GM06990 (cell line): ENCODE results near the gene TNFRSF6B.

Experiments used
- DNase-seq: peaks from one replicate; pipeline ENCODE4 v3.0.0-alpha.2; 2011; ENCODE audit not compliant: insufficient read length; ENCODE audit errors: extremely low read depth
- H3K27me3 ChIP-seq: replicated peaks from 2 replicates; pipeline ENCODE4 v1.6.0; 2011; ENCODE audit warnings: low read length; ENCODE audit not compliant: control insufficient read depth, insufficient read depth
- H3K36me3 ChIP-seq: 2 replicates; pipeline ENCODE4 v1.5.1; 2011; ENCODE audit warnings: low read length; ENCODE audit not compliant: control insufficient read depth, insufficient read depth
- H3K4me3 ChIP-seq: replicated peaks from 2 replicates; pipeline ENCODE4 v1.5.1; 2011; ENCODE audit warnings: low read depth, mild to moderate bottlenecking, control low read depth, low read length
- CTCF ChIP-seq: IDR thresholded peaks from 2 replicates; pipeline ENCODE4 v1.5.1; 2011; ENCODE audit warnings: low read length, control low read depth, mild to moderate bottlenecking, inconsistent platforms; ENCODE audit not compliant: insufficient read depth, poor library complexity, severe bottlenecking

TNFRSF6B gene

GRCh38 chr20:63697868-63698545, 1.6 kb downstream of the TNFRSF6B start:
- H3K4me3 ChIP-seq = no peak overlapping the region
- no peak for DNase-seq
- no peaks in the 10 kb centered on the region for H3K27me3 ChIP-seq
- no peak for TF ChIP-seq CTCF
- peaks cover 14% of the 10 kb centered on the region for H3K36me3 ChIP-seq

DNA sequence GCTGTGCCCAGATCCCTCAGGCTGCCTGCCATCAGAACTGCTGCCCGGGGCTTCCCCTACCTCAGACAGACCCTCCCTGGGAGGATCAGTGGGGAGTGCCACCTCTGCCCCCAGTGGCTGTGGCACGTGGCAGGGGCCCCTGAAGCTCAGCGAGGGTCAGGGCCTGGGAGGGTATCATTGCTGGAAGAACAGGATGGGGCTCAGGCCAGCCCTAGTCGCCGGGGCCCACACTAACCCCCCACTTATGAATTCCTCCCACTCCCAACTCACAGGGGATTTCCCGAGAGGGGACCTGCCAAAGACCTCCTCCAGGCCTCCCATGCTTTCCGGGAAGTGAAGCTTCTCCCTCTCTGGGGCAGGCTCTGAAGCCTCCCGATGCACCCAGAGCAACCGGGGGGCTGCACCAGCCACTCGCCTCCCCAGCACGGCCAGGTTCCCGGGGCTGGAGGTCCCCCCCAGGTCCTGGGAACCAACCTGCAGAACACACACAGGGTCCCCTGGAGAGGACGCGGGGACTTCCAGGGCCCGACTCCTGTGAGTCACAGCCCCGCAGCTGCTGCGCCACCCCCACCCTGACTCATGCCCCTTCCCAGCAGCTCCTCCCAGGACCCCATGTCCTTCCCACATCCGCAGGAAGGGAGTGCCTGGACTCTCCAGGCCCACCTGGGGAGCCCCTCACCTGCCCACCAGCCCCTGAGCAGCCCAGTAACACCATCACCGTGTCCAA, 2.5 kb downstream of the TNFRSF6B start:
- Histone ChIP-seq H3K27me3 (no peaks in the 10 kb centered on the region), H3K36me3 (peaks cover 15% of the 10 kb centered on the region), H3K4me3 (no peak overlapping the region)
- peak; percentile 74 for DNase-seq
- no peak for TF ChIP-seq CTCF

DNA sequence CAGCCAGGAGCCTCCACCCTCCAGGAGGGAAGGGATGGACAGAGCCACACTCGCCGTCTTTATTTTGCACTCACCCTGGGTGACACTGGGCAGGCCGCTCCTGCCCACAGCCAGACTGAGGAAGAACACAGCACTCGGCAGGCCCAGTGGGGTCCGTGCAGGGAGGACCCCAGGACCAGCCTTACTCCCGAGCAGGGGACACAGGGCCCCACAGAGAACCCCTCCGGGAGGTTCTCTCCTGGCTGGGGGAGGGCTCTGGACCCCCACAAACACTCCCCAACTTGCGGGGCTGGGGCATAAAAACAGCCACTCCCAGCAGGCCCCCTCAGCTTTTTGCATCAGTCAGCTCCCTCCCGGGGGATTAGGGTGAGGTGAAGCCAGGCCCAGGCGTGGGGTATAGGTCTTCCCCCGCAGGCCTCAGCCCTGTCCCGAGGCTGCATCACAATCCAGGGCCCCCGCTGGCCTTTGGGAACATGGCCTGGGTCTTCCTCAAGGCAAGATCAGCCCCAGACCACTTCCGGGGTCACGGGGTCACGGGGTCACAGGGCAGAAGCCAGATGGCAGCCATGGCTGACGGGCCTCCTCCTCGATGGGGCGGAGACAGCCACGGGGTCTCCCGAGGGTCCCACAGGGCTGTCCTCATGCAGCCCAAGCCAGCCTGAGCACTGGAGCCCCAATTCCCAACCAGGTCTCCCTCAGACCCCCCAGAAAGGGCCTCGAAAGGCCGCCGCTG, 3.2 kb downstream of the TNFRSF6B start:
- DNase-seq = no peak
- peaks cover 19% of the 10 kb centered on the region for H3K36me3 ChIP-seq
- no peak for TF ChIP-seq CTCF
- H3K27me3 ChIP-seq = no peaks in the 10 kb centered on the region
- H3K4me3 ChIP-seq = no peak overlapping the region

- no peak for DNase-seq
- Histone ChIP-seq H3K27me3 (no peaks in the 10 kb centered on the region), H3K36me3 (peaks cover 27% of the 10 kb centered on the region), H3K4me3 (no peak overlapping the region)
- TF ChIP-seq CTCF = no peak
These were observed 4.0 kb downstream of the TNFRSF6B start for GRCh38 chr20:63700199-63701050.

- H3K36me3 ChIP-seq = peaks cover 30% of the 10 kb centered on the region
- DNase-seq = no peak
- no peak overlapping the region for H3K4me3 ChIP-seq
- TF ChIP-seq CTCF = no peak
- no peaks in the 10 kb centered on the region for H3K27me3 ChIP-seq
These were observed 4.5 kb downstream of the TNFRSF6B start for GRCh38 chr20:63701051-63701328.
